Ishikawa (cell line): Measurements from ENCODE around the gene GPRC6A.

ENCODE experiments used
- CEBPB ChIP-seq: IDR thresholded peaks from 2 replicates; pipeline ENCODE4 v1.6.1; 2012
- CREB1 ChIP-seq: IDR thresholded peaks from 2 replicates; pipeline ENCODE4 v1.6.1; 2012; ENCODE audit warnings: low read depth
- EGR1 ChIP-seq: IDR thresholded peaks from 2 replicates; pipeline ENCODE4 v1.6.1; 2012
- EP300 ChIP-seq: IDR thresholded peaks from 2 replicates; pipeline ENCODE4 v1.6.1; 2012; ENCODE audit warnings: borderline replicate concordance
- FOXM1 ChIP-seq: IDR thresholded peaks from 2 replicates; pipeline ENCODE4 v1.6.1; 2012; ENCODE audit warnings: low read depth, borderline replicate concordance
- MAX ChIP-seq: IDR thresholded peaks from 2 replicates; pipeline ENCODE4 v1.6.1; 2012
- NFIC ChIP-seq: IDR thresholded peaks from 2 replicates; pipeline ENCODE4 v1.6.1; 2012
- RAD21 ChIP-seq: IDR thresholded peaks from 2 replicates; pipeline ENCODE4 v1.6.1; 2012; ENCODE audit warnings: low read depth
- REST ChIP-seq: IDR thresholded peaks from 2 replicates; pipeline ENCODE4 v1.6.1; 2012; ENCODE audit warnings: low read depth, mild to moderate bottlenecking
- TAF1 ChIP-seq: IDR thresholded peaks from 2 replicates; pipeline ENCODE4 v1.6.1; 2012; ENCODE audit warnings: low read depth, mild to moderate bottlenecking
- TCF12 ChIP-seq: IDR thresholded peaks from 2 replicates; pipeline ENCODE4 v1.6.1; 2012; ENCODE audit warnings: low read depth
- TEAD4 ChIP-seq: IDR thresholded peaks from 2 replicates; pipeline ENCODE4 v1.6.1; 2012
- YY1 ChIP-seq: IDR thresholded peaks from 2 replicates; pipeline ENCODE4 v1.6.1; 2012; ENCODE audit warnings: low read depth
- ZBTB7A ChIP-seq: IDR thresholded peaks from 2 replicates; pipeline ENCODE4 v1.6.1; 2012; ENCODE audit warnings: low read depth
- TF ChIP-seq, protein P1 (sequence below): IDR thresholded peaks from 2 replicates; pipeline ENCODE4 v1.6.1; 2012

GPRC6A gene

GRCh38 chr6:116828983-116829382, at the start of gene GPRC6A:
TSS of gene GPRC6A (minus strand) at chr6:116829083. CDS start at chr6:116829013, 70 bp downstream.
- TF ChIP-seq NFIC (no peak), RAD21 (no peak), REST (no peak), TAF1 (no peak), TCF12 (no peak), EGR1 (no peak), TEAD4 (no peak), CREB1 (no peak), YY1 (no peak), CEBPB (no peak), MAX (no peak), FOXM1 (no peak), EP300 (no peak), ZBTB7A (no peak)
- TF ChIP-seq, protein P1, sequence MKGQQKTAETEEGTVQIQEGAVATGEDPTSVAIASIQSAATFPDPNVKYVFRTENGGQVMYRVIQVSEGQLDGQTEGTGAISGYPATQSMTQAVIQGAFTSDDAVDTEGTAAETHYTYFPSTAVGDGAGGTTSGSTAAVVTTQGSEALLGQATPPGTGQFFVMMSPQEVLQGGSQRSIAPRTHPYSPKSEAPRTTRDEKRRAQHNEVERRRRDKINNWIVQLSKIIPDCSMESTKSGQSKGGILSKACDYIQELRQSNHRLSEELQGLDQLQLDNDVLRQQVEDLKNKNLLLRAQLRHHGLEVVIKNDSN: no peak

GRCh38 chr6:116877743-116878142, 48.9 kb upstream of the GPRC6A start:
- TF ChIP-seq TEAD4: no peak

- TF ChIP-seq YY1 (no peak), TAF1 (0 out of 2 replicates have a peak, but pooled peaks have one; percentile 18)
These were observed 48.0 kb upstream of the GPRC6A start, which contains the start of gene RFX6 for GRCh38 chr6:116876635-116877611. TSS of gene RFX6 (plus strand) at chr6:116877242. CDS start at chr6:116877276, 34 bp downstream.

GRCh38 chr6:116876107-116876506, 47.2 kb upstream of the GPRC6A start:
- TF ChIP-seq RAD21: no peak
- no peak for TF ChIP-seq NFIC
- no peak for TF ChIP-seq TCF12
- no peak for TF ChIP-seq CEBPB
- TF ChIP-seq CREB1: no peak
- TF ChIP-seq REST: no peak
- TF ChIP-seq FOXM1: no peak
- TF ChIP-seq EGR1: no peak

DNA sequence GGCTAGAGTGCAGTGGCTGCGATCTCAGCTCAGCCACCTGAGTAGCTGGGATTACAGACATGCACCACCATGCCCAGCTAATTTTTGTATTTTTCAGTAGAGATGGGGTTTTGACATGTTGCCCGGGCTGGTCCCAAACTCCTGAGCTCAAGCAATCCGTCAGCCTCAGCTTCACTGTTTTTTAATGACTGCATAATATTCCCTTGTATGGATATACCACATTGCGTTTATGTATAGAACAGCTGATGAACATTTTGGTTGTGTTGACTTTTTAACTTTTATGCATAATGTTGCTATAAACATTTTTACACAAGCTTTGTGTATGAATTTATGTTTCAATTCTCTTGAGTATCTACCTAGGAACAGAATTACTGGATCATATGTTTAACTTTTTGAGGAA, 43.9 kb upstream of the GPRC6A start:
- TF ChIP-seq TEAD4 (no peak), ZBTB7A (no peak), CREB1 (no peak), YY1 (no peak), EP300 (no peak), MAX (no peak), REST (no peak)
- TF ChIP-seq, protein P1: no peak
